Natural killer cell (primary cell): ENCODE measurements around the gene DENND4B. TPM values are rescaled to one million over a fixed set of nuclear protein-coding genes. Genes with fewer than 3 reads are reported as not detected.

Experiments
- ATAC-seq, 3 donors: fragments of 150-1000 bp in 2 of 3; fragments of 200-7000 bp in 1 of 3; cut with Tn5 transposase; 1 replicate in 1 of 3; 2 replicates in 2 of 3; pipeline ENCODE4 v1.10.0; 2021; ENCODE audit warnings: mild to moderate bottlenecking in 2 of 3, moderate library complexity in 2 of 3
- DNase-seq, 2 donors: peaks; one replicate each; pipeline versions ENCODE4 v3.0.0 to v3.0.0-alpha.2; 2013 to 2021; ENCODE audit warnings: mixed read lengths in 1 of 2
- H3K27ac ChIP-seq: one replicate; pipeline ENCODE4 v1.5.1; 2013; ENCODE audit warnings: mild to moderate bottlenecking, low read length
- H3K27me3 ChIP-seq: one replicate; pipeline ENCODE4 v1.6.1; 2013; ENCODE audit warnings: low read length; ENCODE audit not compliant: control insufficient read depth, insufficient read depth
- H3K36me3 ChIP-seq: one replicate; pipeline ENCODE4 v1.6.1; 2013; ENCODE audit warnings: low read length; ENCODE audit not compliant: control insufficient read depth, insufficient read depth
- H3K4me1 ChIP-seq: one replicate; pipeline ENCODE4 v1.6.1; 2013; ENCODE audit warnings: low read length; ENCODE audit not compliant: control insufficient read depth, insufficient read depth
- H3K4me3 ChIP-seq: one replicate; pipeline ENCODE4 v1.5.1; 2013; ENCODE audit warnings: low read length
- H3K9me3 ChIP-seq: one replicate; pipeline ENCODE4 v1.6.1; 2013; ENCODE audit warnings: low read length; ENCODE audit not compliant: control insufficient read depth, insufficient read depth
- H3K27ac Mint-ChIP-seq, 2 donors: one replicate each; pipeline ENCODE4 v1.8.0; 2022; ENCODE audit warnings: mild to moderate bottlenecking in 2 of 2, mixed read lengths in 2 of 2, moderate library complexity in 1 of 2
- H3K27me3 Mint-ChIP-seq, 2 donors: one replicate each; pipeline ENCODE4 v1.8.0; 2022; ENCODE audit warnings: low read depth in 2 of 2, mixed read lengths in 2 of 2
- H3K36me3 Mint-ChIP-seq: one replicate; pipeline ENCODE4 v1.8.0; 2022; ENCODE audit warnings: mixed read lengths
- H3K4me1 Mint-ChIP-seq, 2 donors: one replicate each; pipeline ENCODE4 v1.8.0; 2022; ENCODE audit warnings: mixed read lengths in 2 of 2
- H3K4me3 Mint-ChIP-seq: one replicate; pipeline ENCODE4 v1.8.0; 2022; ENCODE audit warnings: mild to moderate bottlenecking, moderate library complexity, mixed read lengths
- H3K9me3 Mint-ChIP-seq, 2 donors: one replicate each; pipeline ENCODE4 v1.8.0; 2022; ENCODE audit warnings: mixed read lengths in 2 of 2
- WGBS: methylation state at CpG from one replicate; pipeline ENCODE4 v1.1.7; 2013; ENCODE audit warnings: missing lambda C conversion rate; ENCODE audit not compliant: insufficient coverage; 5-methylcytosine and 5-hydroxymethylcytosine counted together
- intact Hi-C: fragments of 100-400 bp; cut with micrococcal nuclease; formaldehyde crosslinking; loops from one replicate; pipeline ENCODE4 v1.14.2; 2022
- total RNA-seq, 4 donors: library from RNA; stranded (reverse); fragments of 120-200 nt in 1 of 4; gene quantifications; one replicate each; pipeline versions ENCODE4 v1.2.3 to v1.2.4, GENCODE V29; 2013 to 2022
- TF ChIP-seq, protein P1 (sequence below): fragments of 200-600 bp; IDR thresholded peaks from one replicate; pipeline ENCODE4 v1.8.0; 2022; ENCODE audit warnings: antibody characterized with exemption

DENND4B gene
- total RNA-seq, 3 donors from 2014 or later (not counting 1 experiment from before 2014, with no cell fraction given): 244 to 322 (median 291) TPM

DNA sequence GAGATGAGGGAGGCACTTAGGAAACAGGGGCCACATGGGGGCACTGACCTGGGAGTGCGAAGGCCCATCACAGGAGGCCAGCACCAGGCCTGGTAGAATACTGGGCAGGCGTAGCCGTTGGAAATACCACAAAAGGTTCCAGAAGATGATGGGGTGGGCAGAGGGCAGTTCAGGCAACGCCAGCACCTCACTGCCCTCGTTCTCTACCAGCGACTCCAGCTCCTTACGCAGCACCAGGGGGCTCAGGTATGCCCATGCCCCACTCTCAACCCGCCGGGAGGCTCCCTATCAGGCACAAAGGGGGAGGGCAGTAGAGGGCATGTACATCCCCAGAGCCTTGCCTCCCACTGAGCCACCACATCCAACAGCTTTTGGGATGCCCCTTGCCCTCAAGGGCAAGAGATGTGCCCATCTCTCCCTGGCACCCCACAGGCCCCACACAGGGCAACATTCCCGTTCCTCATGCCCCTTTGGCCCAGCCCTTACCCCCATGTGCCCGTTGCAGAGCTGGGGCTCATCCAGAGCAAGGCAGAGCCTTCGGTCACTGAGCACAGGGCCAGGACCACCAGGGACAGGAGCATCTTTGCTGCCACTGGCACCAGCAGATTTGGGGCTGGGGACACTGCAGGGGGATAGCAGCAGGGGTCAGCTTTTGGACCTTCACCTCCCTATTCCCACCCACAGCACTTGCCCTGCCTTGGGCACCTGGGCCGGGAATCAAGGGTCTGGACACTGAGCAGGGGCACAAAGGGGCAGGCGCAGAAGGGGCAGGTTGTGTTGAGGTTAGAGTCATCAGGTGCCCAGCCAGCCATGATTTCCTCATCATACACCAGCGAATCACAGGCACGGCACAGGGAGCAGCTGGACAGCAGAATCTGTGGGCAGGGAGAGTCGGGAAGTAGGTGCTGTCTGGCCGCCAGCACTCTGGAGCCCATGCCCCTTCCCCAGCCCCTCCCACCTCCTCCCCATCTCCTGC, 14.1 kb downstream of the DENND4B start:
- no peaks in the 10 kb centered on the region for H3K4me1 ChIP-seq
- DNase-seq (no peak), ATAC-seq (no peak)
- H3K27ac ChIP-seq: no peak overlapping the region
- TF ChIP-seq, protein P1, sequence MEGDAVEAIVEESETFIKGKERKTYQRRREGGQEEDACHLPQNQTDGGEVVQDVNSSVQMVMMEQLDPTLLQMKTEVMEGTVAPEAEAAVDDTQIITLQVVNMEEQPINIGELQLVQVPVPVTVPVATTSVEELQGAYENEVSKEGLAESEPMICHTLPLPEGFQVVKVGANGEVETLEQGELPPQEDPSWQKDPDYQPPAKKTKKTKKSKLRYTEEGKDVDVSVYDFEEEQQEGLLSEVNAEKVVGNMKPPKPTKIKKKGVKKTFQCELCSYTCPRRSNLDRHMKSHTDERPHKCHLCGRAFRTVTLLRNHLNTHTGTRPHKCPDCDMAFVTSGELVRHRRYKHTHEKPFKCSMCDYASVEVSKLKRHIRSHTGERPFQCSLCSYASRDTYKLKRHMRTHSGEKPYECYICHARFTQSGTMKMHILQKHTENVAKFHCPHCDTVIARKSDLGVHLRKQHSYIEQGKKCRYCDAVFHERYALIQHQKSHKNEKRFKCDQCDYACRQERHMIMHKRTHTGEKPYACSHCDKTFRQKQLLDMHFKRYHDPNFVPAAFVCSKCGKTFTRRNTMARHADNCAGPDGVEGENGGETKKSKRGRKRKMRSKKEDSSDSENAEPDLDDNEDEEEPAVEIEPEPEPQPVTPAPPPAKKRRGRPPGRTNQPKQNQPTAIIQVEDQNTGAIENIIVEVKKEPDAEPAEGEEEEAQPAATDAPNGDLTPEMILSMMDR: no peak
- 95% methylated on average over 17 of the region's 18 CpGs for WGBS
- H3K9me3 ChIP-seq: no peaks in the 10 kb centered on the region
- intact Hi-C loops: no loop called here
- no peaks in the 10 kb centered on the region for H3K27me3 ChIP-seq
- no peaks in the 10 kb centered on the region for H3K36me3 Mint-ChIP-seq
- H3K36me3 ChIP-seq: peaks cover 63% of the 10 kb centered on the region
- H3K27me3 Mint-ChIP-seq: no peaks in the 10 kb centered on the region
- H3K4me3 Mint-ChIP-seq: no peak overlapping the region
- H3K9me3 Mint-ChIP-seq: no peaks in the 10 kb centered on the region
- peak overlapping the region in 1 of 2 donors; percentile 41 for H3K27ac Mint-ChIP-seq
- peaks cover 12 to 22% of the 10 kb centered on the region in 2 donors for H3K4me1 Mint-ChIP-seq
- H3K4me3 ChIP-seq: no peak overlapping the region

DNA sequence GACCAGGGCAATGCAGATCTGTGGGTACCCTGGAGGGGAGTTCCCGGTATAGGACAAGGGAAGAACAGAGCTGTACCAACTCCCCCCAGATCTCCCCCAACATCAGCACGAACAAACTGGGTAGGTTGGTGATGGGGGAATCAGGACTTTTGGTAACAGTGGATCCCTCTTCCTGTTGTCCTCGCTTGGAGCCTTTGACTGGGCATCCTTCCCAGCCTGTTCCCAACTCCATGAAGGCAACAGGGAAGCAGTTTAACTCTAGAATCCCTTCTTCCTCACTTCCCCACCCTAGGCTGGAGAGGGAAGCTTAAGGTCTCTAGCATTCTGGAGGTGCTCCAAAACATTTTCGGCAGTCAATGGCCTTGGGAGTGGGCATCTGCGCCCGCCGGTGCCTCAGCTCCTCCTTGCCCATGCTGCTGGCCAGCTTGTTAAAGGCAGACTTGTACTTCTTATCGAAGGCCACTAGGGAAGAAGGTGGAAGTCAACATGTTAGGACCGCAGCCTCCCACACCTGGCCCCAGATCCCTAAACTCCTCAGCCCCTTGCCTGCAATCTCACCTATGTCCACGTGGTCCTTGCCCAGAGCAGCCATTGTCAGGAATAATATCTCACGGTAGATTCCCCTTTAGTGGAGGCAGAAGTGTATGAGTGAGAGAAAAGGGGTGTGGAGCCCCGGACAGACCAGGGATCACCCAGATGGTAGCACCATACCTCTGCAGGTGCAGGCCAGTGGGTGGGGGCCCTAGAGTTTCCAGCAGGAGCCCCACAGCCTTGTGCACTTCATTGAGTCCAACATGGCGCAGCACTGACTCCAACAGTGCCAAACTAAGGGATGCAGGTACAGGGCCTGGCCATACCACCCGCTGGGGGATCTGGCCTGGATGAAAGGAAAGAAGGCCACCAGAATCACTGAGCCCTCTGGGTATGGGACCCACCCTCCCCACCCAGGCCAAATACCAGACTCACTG, 16.3 kb downstream of the DENND4B start:
- Histone ChIP-seq H3K9me3 (no peaks in the 10 kb centered on the region), H3K4me3 (no peak overlapping the region), H3K27me3 (no peaks in the 10 kb centered on the region), H3K4me1 (no peaks in the 10 kb centered on the region), H3K36me3 (peaks cover 43% of the 10 kb centered on the region), H3K27ac (no peak overlapping the region)
- ATAC-seq (no peak), DNase-seq (no peak)
- H3K9me3 Mint-ChIP-seq: no peaks in the 10 kb centered on the region
- H3K4me3 Mint-ChIP-seq: no peak overlapping the region
- WGBS: 97% methylated on average over 11 of the region's 14 CpGs
- no peaks in the 10 kb centered on the region for H3K27me3 Mint-ChIP-seq
- no peaks in the 10 kb centered on the region for H3K36me3 Mint-ChIP-seq
- H3K4me1 Mint-ChIP-seq: peaks cover 12 to 22% of the 10 kb centered on the region in 2 donors
- TF ChIP-seq, protein P1: no peak
- peak overlapping the region in 1 of 2 donors; percentile 85 for H3K27ac Mint-ChIP-seq
- intact Hi-C loops: no loop called here

DNA sequence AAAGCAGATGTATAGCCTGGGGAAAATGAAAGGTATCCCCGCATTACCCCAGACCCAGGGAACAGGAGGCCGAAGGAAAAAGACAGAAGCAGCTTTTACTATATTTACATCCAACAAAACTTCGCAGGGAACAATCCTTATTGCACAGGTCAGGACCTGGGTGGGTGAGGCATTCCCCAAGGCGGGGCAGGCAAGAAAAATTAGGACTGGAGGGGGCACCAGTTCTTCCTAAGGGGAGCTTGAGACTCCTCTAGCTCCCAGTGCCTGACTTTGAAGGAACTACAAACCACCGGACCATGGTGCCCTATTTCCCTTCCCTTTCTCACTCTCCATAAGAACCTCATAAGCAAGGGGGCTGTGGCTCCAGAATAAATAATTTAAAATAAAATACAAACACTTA, 17.1 kb downstream of the DENND4B start:
- Mint-ChIP-seq H3K4me1 (peaks cover 12 to 19% of the 10 kb centered on the region in 2 donors), H3K36me3 (no peaks in the 10 kb centered on the region), H3K4me3 (no peak overlapping the region), H3K9me3 (no peaks in the 10 kb centered on the region), H3K27me3 (no peaks in the 10 kb centered on the region), H3K27ac (peak overlapping the region; percentile 79 to 85)
- Histone ChIP-seq H3K27me3 (no peaks in the 10 kb centered on the region), H3K27ac (no peak overlapping the region), H3K36me3 (peaks cover 36% of the 10 kb centered on the region), H3K4me3 (no peak overlapping the region), H3K9me3 (no peaks in the 10 kb centered on the region), H3K4me1 (no peaks in the 10 kb centered on the region)
- ATAC-seq: no peak
- WGBS: 100% methylated on average over 5 of the region's 5 CpGs
- DNase-seq: no peak
- TF ChIP-seq, protein P1: no peak
- intact Hi-C loops: no loop called here
